ENCODE results near the gene KREMEN2.
A peak's percentile ranks its signal among the peaks of the same experiment; 100 is the strongest.

KREMEN2 gene

DNA sequence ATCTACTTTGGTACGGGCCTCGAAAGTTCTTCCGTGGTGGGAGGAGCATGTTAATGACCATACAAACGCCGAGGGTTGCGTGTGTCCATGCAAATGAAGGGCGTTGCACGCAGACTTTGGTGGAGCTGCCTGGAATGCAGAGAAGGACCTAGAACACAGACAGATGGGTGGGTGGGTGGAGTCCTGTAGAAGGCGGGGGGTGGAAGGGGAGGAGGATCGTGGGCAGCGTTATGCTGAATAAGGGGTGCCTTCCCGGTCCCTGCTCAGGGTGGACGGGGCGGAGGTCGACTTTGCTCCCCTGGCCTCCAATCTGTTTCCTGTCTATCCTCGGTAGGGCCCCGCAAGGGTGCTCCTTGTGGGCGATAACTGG, 4.3 kb downstream of the KREMEN2 start:
- Histone ChIP-seq H3K9ac (ENCODE audit: low read length) (peak overlapping the region; percentile 98), H3K27ac (ENCODE audit: low read depth, low read length) (peak overlapping the region; percentile 93), H3K9me2 (replicated peaks; ENCODE audit: insufficient read depth, low read length) (no peaks in the 10 kb centered on the region), H3K36me3 (ENCODE audit: low read length) (no peaks in the 10 kb centered on the region), H3K4me3 (ENCODE audit: insufficient read depth, low read length, poor library complexity, severe bottlenecking) (peak overlapping the region; percentile 98), H3F3A (ENCODE audit: insufficient read depth) (peaks cover 57% of the 10 kb centered on the region), H2AFZ (ENCODE audit: low read depth, low read length, severe bottlenecking) (peak overlapping the region; percentile 36), H3K9me3 (ENCODE audit: insufficient read depth, low read length) (no peaks in the 10 kb centered on the region), H4K20me1 (ENCODE audit: low read depth, low read length) (peaks cover 4% of the 10 kb centered on the region; the same call in 1 of the 2 replicates), H3K27me3 (ENCODE audit: low read length) (no peaks in the 10 kb centered on the region), H3K79me2 (ENCODE audit: insufficient read depth, low read length) (peaks cover 22% of the 10 kb centered on the region), H3K4me2 (ENCODE audit: low read depth, low read length, poor library complexity, severe bottlenecking) (peak overlapping the region; percentile 86)
- TF ChIP-seq CTCF (IDR thresholded peaks at IDR 0.05; ENCODE audit: insufficient read depth, low read length, poor library complexity, severe bottlenecking) (no peak), EZH2phosphoT487 (conservative IDR thresholded peaks at IDR 0.05; ENCODE audit: low read length) (no peak)

GRCh38 chr16:2968738-2969544, 4.9 kb downstream of the KREMEN2 start, which contains the start of gene PAQR4:
PAQR4 (plus strand) TSS chr16:2969348; CDS start chr16:2969675, 327 bp downstream.
- peak within 1 kb of the TSS; percentile 93 for H3K27ac ChIP-seq (ENCODE audit: low read depth, low read length)
- peaks cover 4% of the 10 kb centered on the region; the same call in 1 of the 2 replicates for H4K20me1 ChIP-seq (ENCODE audit: low read depth, low read length)
- peak within 1 kb of the TSS; percentile 36 for H2AFZ ChIP-seq (ENCODE audit: low read depth, low read length, severe bottlenecking)
- no peaks in the 10 kb centered on the region for H3K27me3 ChIP-seq (ENCODE audit: low read length)
- no peaks in the 10 kb centered on the region for H3K9me3 ChIP-seq (ENCODE audit: insufficient read depth, low read length)
- H3K9ac ChIP-seq (ENCODE audit: low read length), result peak within 1 kb of the TSS; percentile 98
- H3K36me3 ChIP-seq (ENCODE audit: low read length), result no peaks in the 10 kb centered on the region
- no peaks in the 10 kb centered on the region for H3K9me2 ChIP-seq (replicated peaks; ENCODE audit: insufficient read depth, low read length)
- H3F3A ChIP-seq (ENCODE audit: insufficient read depth), result peaks cover 58% of the 10 kb centered on the region
- H3K79me2 ChIP-seq (ENCODE audit: insufficient read depth, low read length), result peaks cover 22% of the 10 kb centered on the region
- TF ChIP-seq EZH2phosphoT487 (conservative IDR thresholded peaks at IDR 0.05; ENCODE audit: low read length), result no peak
- no peak for TF ChIP-seq CTCF (IDR thresholded peaks at IDR 0.05; ENCODE audit: insufficient read depth, low read length, poor library complexity, severe bottlenecking)
- H3K4me3 ChIP-seq (ENCODE audit: insufficient read depth, low read length, poor library complexity, severe bottlenecking), result peak within 1 kb of the TSS; percentile 98
- H3K4me2 ChIP-seq (ENCODE audit: low read depth, low read length, poor library complexity, severe bottlenecking), result peak within 1 kb of the TSS; percentile 86

GRCh38 chr16:2969545-2970521, 5.8 kb downstream of the KREMEN2 start:
- Histone ChIP-seq H3K9me2 (replicated peaks; ENCODE audit: insufficient read depth, low read length) (no peaks in the 10 kb centered on the region), H2AFZ (ENCODE audit: low read depth, low read length, severe bottlenecking) (no peak overlapping the region), H4K20me1 (ENCODE audit: low read depth, low read length) (peaks cover 4% of the 10 kb centered on the region; the same call in 1 of the 2 replicates), H3K9me3 (ENCODE audit: insufficient read depth, low read length) (no peaks in the 10 kb centered on the region), H3K9ac (ENCODE audit: low read length) (peak overlapping the region; percentile 98), H3K27me3 (ENCODE audit: low read length) (no peaks in the 10 kb centered on the region), H3F3A (ENCODE audit: insufficient read depth) (peaks cover 51% of the 10 kb centered on the region), H3K4me2 (ENCODE audit: low read depth, low read length, poor library complexity, severe bottlenecking) (peak overlapping the region; percentile 71), H3K36me3 (ENCODE audit: low read length) (no peaks in the 10 kb centered on the region), H3K4me3 (ENCODE audit: insufficient read depth, low read length, poor library complexity, severe bottlenecking) (peak overlapping the region; percentile 98), H3K79me2 (ENCODE audit: insufficient read depth, low read length) (peaks cover 22% of the 10 kb centered on the region), H3K27ac (ENCODE audit: low read depth, low read length) (peak overlapping the region; percentile 93)
- TF ChIP-seq EZH2phosphoT487 (conservative IDR thresholded peaks at IDR 0.05; ENCODE audit: low read length), result no peak
- TF ChIP-seq CTCF (IDR thresholded peaks at IDR 0.05; ENCODE audit: insufficient read depth, low read length, poor library complexity, severe bottlenecking), result peak; percentile 52
